ENCODE measurements around the gene CLCA4. TPM values are rescaled to one million over a fixed set of nuclear protein-coding genes. Genes with fewer than 3 reads are reported as not detected.

Gene CLCA4
- total and polyA plus RNA-seq, 10 of the 15 experiments (the other 5 are each of a cell fraction or from before 2014, with no cell fraction given): 0.01 to 0.08 TPM; not detected in 8

DNA sequence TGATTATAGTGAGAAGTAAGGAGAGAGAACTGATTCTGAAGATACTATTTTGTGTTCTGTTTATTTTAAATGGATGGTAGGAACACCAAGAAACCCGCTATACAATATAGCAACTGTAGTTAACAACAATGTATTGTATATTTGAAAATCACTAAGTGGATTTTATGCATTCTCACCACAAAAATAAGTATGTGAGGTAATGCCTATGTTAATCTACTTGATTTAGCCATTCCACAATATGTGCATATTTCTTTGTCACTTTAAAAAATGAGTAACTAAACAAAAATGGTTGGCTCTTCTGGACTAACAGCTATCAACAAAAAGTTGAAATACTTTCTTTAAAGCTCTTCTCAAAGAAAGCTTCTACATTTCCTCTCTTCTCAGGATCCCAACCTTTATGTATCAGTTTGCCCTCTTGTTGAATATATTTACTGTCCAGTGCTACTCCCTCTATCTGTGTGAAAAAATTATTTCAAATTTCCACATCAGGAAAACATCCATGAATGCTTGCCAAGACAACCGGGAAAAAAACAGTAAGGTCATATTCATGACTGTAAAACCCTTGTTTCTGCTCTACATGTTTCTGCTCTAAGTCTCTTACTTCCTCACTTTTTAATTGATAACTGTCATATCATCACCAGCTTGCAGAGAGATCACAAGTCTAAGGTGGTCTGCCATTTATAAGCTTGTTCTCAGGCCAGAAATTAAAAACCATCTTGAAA lies 27.0 kb downstream of the CLCA4 start:
- no peaks in the 10 kb centered on the region for H3K79me2 ChIP-seq (ENCODE audit: control insufficient read depth, insufficient read depth, low read length)
- ChIA-PET RAD21 (ENCODE audit: unreplicated experiment) (no interaction called here), CTCF (no interaction called here), POLR2A (no interaction called here), SMC1A (ENCODE audit: uncharacterized antibody, unreplicated experiment) (interaction anchor here (1.2 to 1.6 kb wide), 2 partner anchors 18 to 31 kb away, joined by 3 to 5 read pairs; no protein-coding TSS in a partner anchor)
- no peak for FAIRE-seq
- no peaks in the 10 kb centered on the region for H3K27me3 ChIP-seq (replicated peaks in 1 of 2; ENCODE audit: control insufficient read depth in 2 of 2, insufficient read depth in 2 of 2, low read length in 1 of 2)
- DNase-seq (ENCODE audit: low read depth, low spot score): no peak
- in situ Hi-C loops (cut with MboI) (no loop called here), intact Hi-C loops (cut with micrococcal nuclease; ENCODE audit: unreplicated experiment) (no loop called here)
- H3K9ac ChIP-seq (ENCODE audit: control insufficient read depth, insufficient read depth, low read length): no peak overlapping the region
- H3K36me3 ChIP-seq (ENCODE audit: control insufficient read depth in 2 of 2, insufficient read depth in 2 of 2, low read length in 1 of 2): no peaks in the 10 kb centered on the region
- 44% methylated on average over 2 of the region's 2 CpGs for WGBS (ENCODE audit: insufficient coverage, insufficient replicate concordance, low lambda C conversion rate, missing lambda C conversion rate)
- ATAC-seq: no peak
- no peak overlapping the region for H2AFZ ChIP-seq (ENCODE audit: control insufficient read depth, low read depth, low read length)
- H3K9me3 ChIP-seq (replicated peaks; ENCODE audit: control insufficient read depth, insufficient read depth, low read length): no peaks in the 10 kb centered on the region
- no peak overlapping the region for H3K4me3 ChIP-seq
- H3K4me2 ChIP-seq (ENCODE audit: control insufficient read depth, insufficient read depth): no peak overlapping the region
- H3K27ac ChIP-seq (ENCODE audit: control insufficient read depth, insufficient read depth): no peak overlapping the region
- BruUV-seq (replicated peaks): no TSS peak
- H4K20me1 ChIP-seq (ENCODE audit: control insufficient read depth, insufficient read depth): no peaks in the 10 kb centered on the region
- H3K4me1 ChIP-seq (ENCODE audit: control insufficient read depth, insufficient read depth, low read length): no peaks in the 10 kb centered on the region
- TF ChIP-seq NFIC (IDR thresholded peaks at IDR 0.05; ENCODE audit: low read depth, low read length): no peak
- TF ChIP-seq, protein P1, sequence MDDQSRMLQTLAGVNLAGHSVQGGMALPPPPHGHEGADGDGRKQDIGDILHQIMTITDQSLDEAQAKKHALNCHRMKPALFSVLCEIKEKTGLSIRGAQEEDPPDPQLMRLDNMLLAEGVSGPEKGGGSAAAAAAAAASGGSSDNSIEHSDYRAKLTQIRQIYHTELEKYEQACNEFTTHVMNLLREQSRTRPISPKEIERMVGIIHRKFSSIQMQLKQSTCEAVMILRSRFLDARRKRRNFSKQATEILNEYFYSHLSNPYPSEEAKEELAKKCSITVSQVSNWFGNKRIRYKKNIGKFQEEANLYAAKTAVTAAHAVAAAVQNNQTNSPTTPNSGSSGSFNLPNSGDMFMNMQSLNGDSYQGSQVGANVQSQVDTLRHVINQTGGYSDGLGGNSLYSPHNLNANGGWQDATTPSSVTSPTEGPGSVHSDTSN (IDR thresholded peaks at IDR 0.05; ENCODE audit: insufficient replicate concordance, low read depth, low read length): no peak
- no peak for TF ChIP-seq CBX5 (IDR thresholded peaks at IDR 0.05; ENCODE audit: low read depth)
- TF ChIP-seq RB1 (IDR thresholded peaks at IDR 0.05; ENCODE audit: borderline replicate concordance): no peak
- TF ChIP-seq, protein P2, sequence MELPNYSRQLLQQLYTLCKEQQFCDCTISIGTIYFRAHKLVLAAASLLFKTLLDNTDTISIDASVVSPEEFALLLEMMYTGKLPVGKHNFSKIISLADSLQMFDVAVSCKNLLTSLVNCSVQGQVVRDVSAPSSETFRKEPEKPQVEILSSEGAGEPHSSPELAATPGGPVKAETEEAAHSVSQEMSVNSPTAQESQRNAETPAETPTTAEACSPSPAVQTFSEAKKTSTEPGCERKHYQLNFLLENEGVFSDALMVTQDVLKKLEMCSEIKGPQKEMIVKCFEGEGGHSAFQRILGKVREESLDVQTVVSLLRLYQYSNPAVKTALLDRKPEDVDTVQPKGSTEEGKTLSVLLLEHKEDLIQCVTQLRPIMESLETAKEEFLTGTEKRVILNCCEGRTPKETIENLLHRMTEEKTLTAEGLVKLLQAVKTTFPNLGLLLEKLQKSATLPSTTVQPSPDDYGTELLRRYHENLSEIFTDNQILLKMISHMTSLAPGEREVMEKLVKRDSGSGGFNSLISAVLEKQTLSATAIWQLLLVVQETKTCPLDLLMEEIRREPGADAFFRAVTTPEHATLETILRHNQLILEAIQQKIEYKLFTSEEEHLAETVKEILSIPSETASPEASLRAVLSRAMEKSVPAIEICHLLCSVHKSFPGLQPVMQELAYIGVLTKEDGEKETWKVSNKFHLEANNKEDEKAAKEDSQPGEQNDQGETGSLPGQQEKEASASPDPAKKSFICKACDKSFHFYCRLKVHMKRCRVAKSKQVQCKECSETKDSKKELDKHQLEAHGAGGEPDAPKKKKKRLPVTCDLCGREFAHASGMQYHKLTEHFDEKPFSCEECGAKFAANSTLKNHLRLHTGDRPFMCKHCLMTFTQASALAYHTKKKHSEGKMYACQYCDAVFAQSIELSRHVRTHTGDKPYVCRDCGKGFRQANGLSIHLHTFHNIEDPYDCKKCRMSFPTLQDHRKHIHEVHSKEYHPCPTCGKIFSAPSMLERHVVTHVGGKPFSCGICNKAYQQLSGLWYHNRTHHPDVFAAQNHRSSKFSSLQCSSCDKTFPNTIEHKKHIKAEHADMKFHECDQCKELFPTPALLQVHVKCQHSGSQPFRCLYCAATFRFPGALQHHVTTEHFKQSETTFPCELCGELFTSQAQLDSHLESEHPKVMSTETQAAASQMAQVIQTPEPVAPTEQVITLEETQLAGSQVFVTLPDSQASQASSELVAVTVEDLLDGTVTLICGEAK (IDR thresholded peaks at IDR 0.05; ENCODE audit: borderline replicate concordance): no peak
- TF ChIP-seq, protein P3, sequence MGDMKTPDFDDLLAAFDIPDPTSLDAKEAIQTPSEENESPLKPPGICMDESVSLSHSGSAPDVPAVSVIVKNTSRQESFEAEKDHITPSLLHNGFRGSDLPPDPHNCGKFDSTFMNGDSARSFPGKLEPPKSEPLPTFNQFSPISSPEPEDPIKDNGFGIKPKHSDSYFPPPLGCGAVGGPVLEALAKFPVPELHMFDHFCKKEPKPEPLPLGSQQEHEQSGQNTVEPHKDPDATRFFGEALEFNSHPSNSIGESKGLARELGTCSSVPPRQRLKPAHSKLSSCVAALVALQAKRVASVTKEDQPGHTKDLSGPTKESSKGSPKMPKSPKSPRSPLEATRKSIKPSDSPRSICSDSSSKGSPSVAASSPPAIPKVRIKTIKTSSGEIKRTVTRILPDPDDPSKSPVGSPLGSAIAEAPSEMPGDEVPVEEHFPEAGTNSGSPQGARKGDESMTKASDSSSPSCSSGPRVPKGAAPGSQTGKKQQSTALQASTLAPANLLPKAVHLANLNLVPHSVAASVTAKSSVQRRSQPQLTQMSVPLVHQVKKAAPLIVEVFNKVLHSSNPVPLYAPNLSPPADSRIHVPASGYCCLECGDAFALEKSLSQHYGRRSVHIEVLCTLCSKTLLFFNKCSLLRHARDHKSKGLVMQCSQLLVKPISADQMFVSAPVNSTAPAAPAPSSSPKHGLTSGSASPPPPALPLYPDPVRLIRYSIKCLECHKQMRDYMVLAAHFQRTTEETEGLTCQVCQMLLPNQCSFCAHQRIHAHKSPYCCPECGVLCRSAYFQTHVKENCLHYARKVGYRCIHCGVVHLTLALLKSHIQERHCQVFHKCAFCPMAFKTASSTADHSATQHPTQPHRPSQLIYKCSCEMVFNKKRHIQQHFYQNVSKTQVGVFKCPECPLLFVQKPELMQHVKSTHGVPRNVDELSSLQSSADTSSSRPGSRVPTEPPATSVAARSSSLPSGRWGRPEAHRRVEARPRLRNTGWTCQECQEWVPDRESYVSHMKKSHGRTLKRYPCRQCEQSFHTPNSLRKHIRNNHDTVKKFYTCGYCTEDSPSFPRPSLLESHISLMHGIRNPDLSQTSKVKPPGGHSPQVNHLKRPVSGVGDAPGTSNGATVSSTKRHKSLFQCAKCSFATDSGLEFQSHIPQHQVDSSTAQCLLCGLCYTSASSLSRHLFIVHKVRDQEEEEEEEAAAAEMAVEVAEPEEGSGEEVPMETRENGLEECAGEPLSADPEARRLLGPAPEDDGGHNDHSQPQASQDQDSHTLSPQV (IDR thresholded peaks at IDR 0.05): no peak
- no peak for TF ChIP-seq SUPT20H (IDR thresholded peaks at IDR 0.05; ENCODE audit: borderline replicate concordance, control insufficient read depth, low read depth, low read length)
- TF ChIP-seq, protein P4, sequence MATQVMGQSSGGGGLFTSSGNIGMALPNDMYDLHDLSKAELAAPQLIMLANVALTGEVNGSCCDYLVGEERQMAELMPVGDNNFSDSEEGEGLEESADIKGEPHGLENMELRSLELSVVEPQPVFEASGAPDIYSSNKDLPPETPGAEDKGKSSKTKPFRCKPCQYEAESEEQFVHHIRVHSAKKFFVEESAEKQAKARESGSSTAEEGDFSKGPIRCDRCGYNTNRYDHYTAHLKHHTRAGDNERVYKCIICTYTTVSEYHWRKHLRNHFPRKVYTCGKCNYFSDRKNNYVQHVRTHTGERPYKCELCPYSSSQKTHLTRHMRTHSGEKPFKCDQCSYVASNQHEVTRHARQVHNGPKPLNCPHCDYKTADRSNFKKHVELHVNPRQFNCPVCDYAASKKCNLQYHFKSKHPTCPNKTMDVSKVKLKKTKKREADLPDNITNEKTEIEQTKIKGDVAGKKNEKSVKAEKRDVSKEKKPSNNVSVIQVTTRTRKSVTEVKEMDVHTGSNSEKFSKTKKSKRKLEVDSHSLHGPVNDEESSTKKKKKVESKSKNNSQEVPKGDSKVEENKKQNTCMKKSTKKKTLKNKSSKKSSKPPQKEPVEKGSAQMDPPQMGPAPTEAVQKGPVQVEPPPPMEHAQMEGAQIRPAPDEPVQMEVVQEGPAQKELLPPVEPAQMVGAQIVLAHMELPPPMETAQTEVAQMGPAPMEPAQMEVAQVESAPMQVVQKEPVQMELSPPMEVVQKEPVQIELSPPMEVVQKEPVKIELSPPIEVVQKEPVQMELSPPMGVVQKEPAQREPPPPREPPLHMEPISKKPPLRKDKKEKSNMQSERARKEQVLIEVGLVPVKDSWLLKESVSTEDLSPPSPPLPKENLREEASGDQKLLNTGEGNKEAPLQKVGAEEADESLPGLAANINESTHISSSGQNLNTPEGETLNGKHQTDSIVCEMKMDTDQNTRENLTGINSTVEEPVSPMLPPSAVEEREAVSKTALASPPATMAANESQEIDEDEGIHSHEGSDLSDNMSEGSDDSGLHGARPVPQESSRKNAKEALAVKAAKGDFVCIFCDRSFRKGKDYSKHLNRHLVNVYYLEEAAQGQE (IDR thresholded peaks at IDR 0.05; ENCODE audit: low read depth, low read length): no peak
- TF ChIP-seq HDAC2 (IDR thresholded peaks at IDR 0.05): no peak
- TF ChIP-seq PAX8 (IDR thresholded peaks at IDR 0.05): no peak

Data from GM12878 (cell line).